Sigmoid colon (tissue), 7 donors: ENCODE measurements around the gene PPP6R3. TPM values are rescaled to one million over a fixed set of nuclear protein-coding genes. Genes with fewer than 3 reads are reported as not detected.

ENCODE experiments used
- DNase-seq: peaks from one replicate; pipeline ENCODE4 v3.0.0-alpha.2; 2019
- H3K27ac ChIP-seq, 4 donors: fragments of 200-600 bp; sonication (generic); one replicate each; pipeline ENCODE4 v1.5.1; 2016 to 2019; ENCODE audit warnings: mild to moderate bottlenecking in 1 of 4
- H3K27me3 ChIP-seq, 3 donors: fragments of 200-600 bp; sonication (generic); one replicate each; pipeline ENCODE4 v1.5.1; 2019; ENCODE audit warnings: mild to moderate bottlenecking in 1 of 3
- H3K36me3 ChIP-seq, 4 donors: fragments of 200-600 bp; sonication (generic); one replicate each; pipeline ENCODE4 v1.5.1; 2016 to 2019
- H3K4me1 ChIP-seq, 4 donors: fragments of 200-600 bp; sonication (generic); one replicate each; pipeline ENCODE4 v1.5.1; 2017 to 2019
- H3K4me3 ChIP-seq, 4 donors: fragments of 200-600 bp; sonication (generic); one replicate each; pipeline ENCODE4 v1.5.1; 2017 to 2019; ENCODE audit warnings: mild to moderate bottlenecking in 2 of 4, moderate library complexity in 1 of 4
- H3K9me3 ChIP-seq, 4 donors: fragments of 200-600 bp in 3 of 4; sonication (generic) in 3 of 4; one replicate each; pipeline versions ENCODE4 v1.5.1 to v1.6.1; 2013 to 2019
- CTCF ChIP-seq, 4 experiments: fragments of 450-650 bp in 3 of 4; fragments of 200-600 bp in 1 of 4; IDR thresholded peaks; one replicate each; pipeline ENCODE4 v1.5.1; 2016 to 2019; ENCODE audit warnings: antibody characterized with exemption in 4 of 4, mild to moderate bottlenecking in 3 of 4, moderate library complexity in 2 of 4
- EP300 ChIP-seq, 4 donors: sonication (generic); formaldehyde crosslinking; IDR thresholded peaks; one replicate each; pipeline ENCODE4 v1.6.1; 2017; ENCODE audit warnings: antibody characterized with exemption in 4 of 4
- POLR2A ChIP-seq, 2 donors: fragments of 450-650 bp; IDR thresholded peaks; one replicate each; pipeline ENCODE4 v1.6.1; 2016; ENCODE audit warnings: antibody characterized with exemption in 2 of 2, mild to moderate bottlenecking in 2 of 2, moderate library complexity in 2 of 2
- POLR2AphosphoS5 ChIP-seq, 4 donors: sonication (generic); formaldehyde crosslinking; IDR thresholded peaks; one replicate each; pipeline ENCODE4 v1.6.1; 2017; ENCODE audit warnings: antibody characterized with exemption in 4 of 4
- WGBS, 2 donors: extraction: QIAGEN DNeasy Blood & Tissue Kit; methylation state at CpG; one replicate each; pipeline ENCODE4 v1.1.7; 2013; 5-methylcytosine and 5-hydroxymethylcytosine counted together
- intact Hi-C: fragments of 100-400 bp; cut with DNase I; formaldehyde crosslinking; loops from one replicate; pipeline ENCODE4 v1.15.1; 2023
- polyA plus RNA-seq, 3 donors: library from polyadenylated mRNA; stranded (reverse); fragments of 200-250 nt; gene quantifications; one replicate each; pipeline ENCODE4 v1.2.3, GENCODE V29; 2013
- total RNA-seq, 4 donors: library from RNA; depleted of rRNA; stranded (reverse); fragments of >200 nt; gene quantifications; one replicate each; pipeline ENCODE4 v1.1.0, GENCODE V29; 2016
- donor health status: healthy with polysubstance abuse.
- donor health status: Bipolar disorder and iron deficiency.
- donor health status: healthy.

Gene PPP6R3
- total and polyA plus RNA-seq, 7 donors = 24.0 to 157 (median 133) TPM

- TF ChIP-seq CTCF (IDR thresholded peaks at IDR 0.05) = no peak
- no peak for TF ChIP-seq POLR2A (IDR thresholded peaks at IDR 0.05)
- TF ChIP-seq EP300 (IDR thresholded peaks at IDR 0.05) = no peak
- TF ChIP-seq POLR2AphosphoS5 (IDR thresholded peaks at IDR 0.05) = no peak
- Histone ChIP-seq H3K4me1 (no peaks in the 10 kb centered on the region), H3K27me3 (no peaks in the 10 kb centered on the region), H3K9me3 (no peaks in the 10 kb centered on the region), H3K36me3 (peaks cover 51 to 85% (median 57%) of the 10 kb centered on the region in 4 donors), H3K27ac (no peak overlapping the region), H3K4me3 (no peak overlapping the region)
- intact Hi-C loops = no loop called here
- WGBS, 2 donors = 77 to 91% methylated on average over 19 of the region's 19 CpGs
- DNase-seq = no peak
Measured at GRCh38 chr11:68414496-68415221, 45.9 kb upstream of the PPP6R3 start.

GRCh38 chr11:68416070-68416578 is 44.4 kb upstream of the PPP6R3 start:
- WGBS, 2 donors = 96% methylated on average over 22 of the region's 22 CpGs
- Histone ChIP-seq H3K4me1 (no peaks in the 10 kb centered on the region), H3K36me3 (peaks cover 38 to 81% (median 44%) of the 10 kb centered on the region in 4 donors), H3K4me3 (no peak overlapping the region), H3K27ac (no peak overlapping the region), H3K9me3 (no peaks in the 10 kb centered on the region), H3K27me3 (no peaks in the 10 kb centered on the region)
- TF ChIP-seq CTCF (IDR thresholded peaks at IDR 0.05) = no peak
- TF ChIP-seq EP300 (IDR thresholded peaks at IDR 0.05) = no peak
- no peak for TF ChIP-seq POLR2A (IDR thresholded peaks at IDR 0.05)
- TF ChIP-seq POLR2AphosphoS5 (IDR thresholded peaks at IDR 0.05) = no peak
- no peak for DNase-seq
- intact Hi-C loops = no loop called here

GRCh38 chr11:68418648-68419047 is 41.9 kb upstream of the PPP6R3 start:
- Histone ChIP-seq H3K36me3 (peaks cover 20 to 69% (median 30%) of the 10 kb centered on the region in 4 donors), H3K27me3 (no peaks in the 10 kb centered on the region), H3K4me1 (no peaks in the 10 kb centered on the region), H3K9me3 (no peaks in the 10 kb centered on the region), H3K4me3 (no peak overlapping the region), H3K27ac (no peak overlapping the region)
- 89 to 92% methylated on average over 6 of the region's 6 CpGs for WGBS, 2 donors
- intact Hi-C loops = no loop called here
- no peak for DNase-seq
- TF ChIP-seq POLR2A (IDR thresholded peaks at IDR 0.05) (no peak), CTCF (IDR thresholded peaks at IDR 0.05) (no peak), EP300 (IDR thresholded peaks at IDR 0.05) (no peak), POLR2AphosphoS5 (IDR thresholded peaks at IDR 0.05) (no peak)

- H3K27ac ChIP-seq = no peak overlapping the region
- H3K4me1 ChIP-seq = no peaks in the 10 kb centered on the region
- 79 to 89% methylated on average over 7 of the region's 7 CpGs for WGBS, 2 donors
- H3K4me3 ChIP-seq = no peak overlapping the region
- DNase-seq = no peak
- intact Hi-C loops = no loop called here
- no peak for TF ChIP-seq POLR2AphosphoS5 (IDR thresholded peaks at IDR 0.05)
- no peak for TF ChIP-seq EP300 (IDR thresholded peaks at IDR 0.05)
- no peak for TF ChIP-seq CTCF (IDR thresholded peaks at IDR 0.05)
- TF ChIP-seq POLR2A (IDR thresholded peaks at IDR 0.05) = no peak
- no peaks in the 10 kb centered on the region for H3K27me3 ChIP-seq
- H3K36me3 ChIP-seq = peaks cover 12 to 69% (median 32%) of the 10 kb centered on the region in 4 donors
- H3K9me3 ChIP-seq = no peaks in the 10 kb centered on the region
Measured at GRCh38 chr11:68420171-68420570, 40.4 kb upstream of the PPP6R3 start.
